ENCODE results near the gene JADE2. TPM values are rescaled to one million over a fixed set of nuclear protein-coding genes. Genes with fewer than 3 reads are reported as not detected.
A peak's percentile ranks its signal among the peaks of the same experiment; 100 is the strongest.
"Not testable (repeated sequence)": the region's sequence is repeated elsewhere in the genome, so short reads cannot be mapped to it uniquely, and the experiment has no call there.

Gene JADE2
- total RNA-seq (2014; rRNA removed; shearing (Covaris generic)), result 19.8 and 34.4 TPM in 2 replicates

DNA sequence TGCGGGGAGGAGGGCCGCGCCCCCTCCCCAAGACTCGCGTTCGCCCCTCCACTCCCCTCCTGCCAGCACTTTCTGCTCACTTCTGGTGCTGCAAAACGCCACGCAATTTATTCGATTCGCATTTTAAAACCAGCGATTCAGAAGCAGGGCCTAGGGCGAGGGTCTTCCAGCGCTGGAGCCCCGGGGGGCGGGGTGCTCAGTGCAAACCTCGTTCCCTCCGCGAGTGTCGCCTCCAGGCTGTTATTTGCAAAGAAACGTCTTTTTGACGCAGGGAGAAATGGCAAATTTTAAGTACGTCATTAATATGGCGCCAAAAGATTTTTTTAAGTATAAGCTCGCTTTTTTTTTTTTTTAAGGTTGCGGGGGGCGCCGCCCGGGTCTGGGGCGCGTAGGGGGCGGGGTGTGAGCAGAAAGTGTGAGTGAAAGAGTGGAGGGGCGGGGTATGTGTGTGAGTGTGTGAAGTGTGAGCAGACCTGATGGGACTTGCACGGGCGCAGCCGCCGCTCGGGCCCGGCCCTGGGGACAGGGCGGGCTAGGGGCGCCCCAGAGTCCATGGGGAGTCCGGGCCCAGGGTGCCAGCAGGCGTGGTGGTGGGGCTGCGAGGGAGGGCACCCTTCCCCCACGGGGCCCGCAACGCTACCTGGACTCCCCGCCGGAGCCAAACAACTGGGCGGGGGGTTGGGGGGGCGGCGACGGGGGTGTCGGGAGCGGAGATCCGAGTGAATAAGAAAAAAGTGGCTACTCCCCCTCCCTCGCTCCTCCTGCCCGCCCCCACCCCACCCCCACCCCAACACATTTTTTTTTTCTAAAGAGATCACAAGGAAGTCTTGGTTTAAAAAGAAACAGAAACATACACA is at the start of gene JADE2:
JADE2 (plus strand) TSS at position 845 of the 857 bp plus-strand sequence. CDS start 10,188 bp downstream, outside the sequence.
- DNase-seq (ENCODE audit: low read depth), result peak; percentile 73

GRCh38 chr5:134477462-134478245 is 47.8 kb upstream of the JADE2 start:
- DNase-seq (ENCODE audit: low read depth), result peak; percentile 67

- no peak for DNase-seq (ENCODE audit: low read depth)
Observed at GRCh38 chr5:134479839-134480238, 45.6 kb upstream of the JADE2 start.

DNA sequence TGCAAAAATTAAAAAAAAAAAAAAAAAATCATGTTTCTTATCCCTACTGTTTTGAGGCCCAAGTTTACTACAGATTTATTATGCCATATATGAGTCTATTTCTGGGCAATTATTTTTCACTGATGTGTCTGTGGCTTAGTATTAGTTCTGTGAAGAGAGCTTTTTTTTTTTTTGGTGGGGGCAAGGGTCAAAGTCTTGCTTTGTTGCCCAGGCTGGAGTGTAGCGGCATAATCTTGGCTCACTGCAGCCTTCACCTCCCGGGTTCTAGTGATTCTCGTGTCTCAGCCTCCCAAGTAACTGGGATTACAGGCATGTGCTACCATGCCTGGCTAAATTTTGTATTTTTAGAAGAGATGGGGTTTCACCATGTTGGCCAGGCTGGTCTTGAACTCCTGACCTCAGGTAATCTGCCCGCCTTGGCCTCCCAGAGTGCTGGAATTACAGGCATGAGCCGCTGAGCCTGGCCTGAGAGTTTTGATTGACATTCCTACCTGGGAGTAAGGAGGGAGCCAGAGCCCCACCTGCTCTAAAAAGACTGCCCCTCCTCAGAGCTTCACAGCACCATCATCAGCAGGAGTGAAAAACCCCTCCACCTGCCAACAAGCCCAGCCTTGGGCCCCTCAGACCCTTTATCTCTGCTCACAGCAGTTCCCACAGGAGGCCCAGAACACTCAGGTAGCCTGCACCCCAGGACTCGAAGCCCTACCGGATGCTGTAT is 36.1 kb upstream of the JADE2 start:
- DNase-seq (ENCODE audit: low read depth), result no peak

- DNase-seq (ENCODE audit: low read depth), result no peak
Observed at GRCh38 chr5:134490255-134490924, 35.1 kb upstream of the JADE2 start.

GRCh38 chr5:134490925-134491271 is 34.6 kb upstream of the JADE2 start:
- no peak for DNase-seq (ENCODE audit: low read depth)

DNA sequence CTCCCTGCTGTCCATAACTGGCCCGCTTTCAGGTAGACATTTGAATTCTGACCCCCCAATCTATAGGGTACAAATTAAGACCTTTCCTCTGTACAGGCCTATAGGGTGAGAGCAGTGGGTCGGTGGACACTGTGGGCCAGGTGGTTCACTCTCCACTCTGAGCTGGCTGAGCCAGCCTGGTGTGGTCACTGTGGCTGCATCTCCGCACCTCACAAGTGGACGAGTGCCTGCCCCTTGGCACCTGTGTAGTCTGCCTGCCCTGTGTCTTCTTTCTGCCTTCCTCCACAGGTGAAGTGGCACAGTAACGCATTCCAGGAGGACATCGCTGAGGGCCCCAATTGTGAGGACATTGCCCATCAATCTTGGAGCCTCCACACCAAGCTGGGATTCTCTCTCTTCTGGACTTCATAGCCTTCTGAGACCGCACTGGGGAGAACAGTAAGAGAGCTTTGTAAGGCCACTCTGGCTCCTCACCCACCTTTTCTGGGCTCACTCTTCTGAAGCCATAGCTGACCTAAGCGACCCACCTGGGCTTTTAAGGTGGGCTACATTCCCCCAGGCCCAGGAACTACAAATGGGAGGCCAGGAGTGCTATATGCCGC is 33.5 kb upstream of the JADE2 start:
- no peak for DNase-seq (ENCODE audit: low read depth)

- no peak for DNase-seq (ENCODE audit: low read depth)
Observed at GRCh38 chr5:134492568-134492967, 32.9 kb upstream of the JADE2 start.

- no peak for DNase-seq (ENCODE audit: low read depth)
Observed at GRCh38 chr5:134493461-134494055, 31.9 kb upstream of the JADE2 start.

GRCh38 chr5:134494780-134495179 is 30.7 kb upstream of the JADE2 start:
- DNase-seq (ENCODE audit: low read depth), result no peak

- DNase-seq (ENCODE audit: low read depth), result not testable (repeated sequence)
Observed at GRCh38 chr5:134499905-134500304, 25.6 kb upstream of the JADE2 start.

GRCh38 chr5:134500699-134501430 is 24.6 kb upstream of the JADE2 start:
- DNase-seq (ENCODE audit: low read depth), result no peak

DNA sequence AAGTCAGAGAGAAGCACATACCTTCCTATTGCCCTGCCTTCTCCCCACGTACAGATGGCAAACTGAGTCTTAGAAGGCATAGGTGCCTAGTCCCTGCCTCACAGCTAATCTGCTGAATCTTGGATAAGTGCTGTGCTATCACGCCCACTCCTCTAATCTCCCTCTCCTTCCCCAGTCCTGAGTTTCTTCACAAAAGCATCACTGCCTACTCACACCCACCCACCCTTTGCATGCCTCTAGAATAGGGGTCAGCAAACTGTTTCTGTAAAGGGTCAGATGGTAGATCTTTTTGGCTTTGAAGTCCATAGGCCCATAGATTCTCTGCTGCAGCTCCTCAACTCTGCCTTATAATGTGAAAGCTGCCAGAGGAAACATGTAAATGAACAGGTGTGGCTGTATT is 23.2 kb upstream of the JADE2 start:
- DNase-seq (ENCODE audit: low read depth), result no peak

DNA sequence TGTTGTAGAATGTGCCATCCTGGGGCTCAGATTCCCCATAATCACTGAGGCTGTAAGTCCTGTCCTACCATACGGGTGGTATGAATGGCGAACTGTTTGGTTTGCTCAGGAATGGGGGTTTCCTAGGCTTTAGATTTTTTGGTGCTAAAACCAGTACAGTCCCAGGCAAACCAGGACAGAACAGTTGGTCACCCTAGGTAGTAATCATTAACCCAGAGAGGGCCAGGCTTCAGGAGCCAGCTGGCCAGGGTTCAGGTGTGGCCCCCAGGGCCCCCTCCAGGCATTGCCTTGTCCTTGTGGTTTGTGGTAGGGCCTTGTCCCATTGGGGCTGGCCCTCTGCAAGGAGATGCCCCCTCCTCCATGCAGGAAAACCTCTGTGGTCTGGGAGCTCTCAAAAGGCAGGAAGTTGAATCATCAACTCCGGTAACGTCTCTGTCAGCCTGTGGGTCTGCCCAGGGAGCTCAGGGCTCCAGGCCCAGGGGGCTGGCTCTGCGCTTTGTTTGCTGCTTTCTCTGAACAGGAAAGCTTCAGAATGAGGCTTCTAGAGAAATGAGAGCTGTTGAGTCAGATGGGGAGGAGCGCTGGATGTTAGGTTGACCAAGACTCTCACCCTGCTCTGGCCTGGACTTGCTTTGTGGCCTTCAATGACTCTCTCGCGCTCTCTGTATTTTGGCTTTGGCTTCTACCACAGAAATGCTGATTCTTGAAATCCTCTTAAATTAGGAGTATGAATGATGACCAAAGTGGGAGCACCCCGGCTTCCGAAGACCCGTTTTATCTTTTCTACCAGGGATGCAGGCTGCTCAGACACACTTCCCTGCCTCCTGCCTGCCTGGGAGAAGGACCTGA is 22.2 kb upstream of the JADE2 start:
- DNase-seq (ENCODE audit: low read depth), result peak; percentile 99

DNA sequence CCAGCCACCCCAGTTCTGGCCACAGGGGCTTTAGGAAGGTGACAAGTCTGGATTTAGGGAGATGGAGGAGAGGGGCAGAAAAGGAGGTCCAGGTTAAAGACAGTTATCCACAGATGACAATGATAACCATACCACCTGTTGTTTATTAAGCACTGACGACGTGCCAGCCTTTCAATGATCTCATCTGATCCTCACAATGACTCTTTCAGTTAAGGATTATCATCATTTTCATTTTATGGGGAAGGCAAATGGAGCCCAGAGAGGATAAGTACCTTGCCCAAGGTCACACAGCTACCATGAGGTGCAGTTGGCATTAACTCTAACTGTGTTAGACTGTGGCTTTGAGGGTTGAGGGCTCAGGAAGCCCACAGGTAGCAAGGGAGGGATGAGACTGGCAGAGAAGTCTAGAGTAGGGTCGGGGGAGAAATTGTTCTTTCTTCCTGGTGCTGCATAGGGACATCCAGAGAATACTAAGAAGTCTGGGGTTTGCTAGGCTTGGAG is 21.5 kb upstream of the JADE2 start:
- peak; percentile 37 for DNase-seq (ENCODE audit: low read depth)

- DNase-seq (ENCODE audit: low read depth), result no peak
Observed at GRCh38 chr5:134504629-134505300, 20.7 kb upstream of the JADE2 start.

GRCh38 chr5:134506054-134507039 is 19.1 kb upstream of the JADE2 start:
- DNase-seq (ENCODE audit: low read depth), result peak; percentile 89

Data from M059J (cell line).